GM23338 (cell line): ENCODE data around the gene VDR. TPM values are rescaled to one million over a fixed set of nuclear protein-coding genes. Genes with fewer than 3 reads are reported as not detected.
A peak's percentile ranks its signal among the peaks of the same experiment; 100 is the strongest.

ENCODE experiments used
- ATAC-seq: fragments of 200-7000 bp; cut with Tn5 transposase; 3 replicates; pipeline ENCODE4 v1.9.1; 2020
- DNase-seq: peaks from one replicate; pipeline ENCODE4 v3.0.0-alpha.2; 2015; ENCODE audit warnings: low spot score
- H2AFZ ChIP-seq: fragments of 200-600 bp; sonication (generic); 2 replicates; pipeline ENCODE4 v1.8.0; 2016; ENCODE audit warnings: antibody characterized with exemption, mild to moderate bottlenecking, moderate library complexity
- H3F3A ChIP-seq: fragments of 200-600 bp; sonication (generic); replicated peaks from 2 replicates; pipeline ENCODE4 v1.8.0; 2017; ENCODE audit warnings: antibody characterized with exemption, mixed run types, low read depth
- H3K27ac ChIP-seq: fragments of 200-600 bp; sonication (generic); 2 replicates; pipeline ENCODE4 v1.6.1; 2016; ENCODE audit warnings: low read depth
- H3K27me3 ChIP-seq: fragments of 200-600 bp; sonication (generic); 2 replicates; pipeline ENCODE4 v1.8.0; 2016; ENCODE audit warnings: mild to moderate bottlenecking, mixed run types, moderate library complexity; ENCODE audit not compliant: insufficient read depth
- H3K36me3 ChIP-seq: fragments of 200-600 bp; sonication (generic); 2 replicates; pipeline ENCODE4 v1.8.0; 2016; ENCODE audit warnings: mild to moderate bottlenecking; ENCODE audit not compliant: insufficient read depth
- H3K4me1 ChIP-seq: fragments of 200-600 bp; sonication (generic); 2 replicates; pipeline ENCODE4 v1.8.0; 2016; ENCODE audit warnings: mild to moderate bottlenecking, moderate library complexity; ENCODE audit not compliant: insufficient read depth
- H3K4me2 ChIP-seq: fragments of 200-600 bp; sonication (generic); 2 replicates; pipeline ENCODE4 v1.7.1; 2017; ENCODE audit warnings: mixed run types
- H3K4me3 ChIP-seq: fragments of 200-600 bp; sonication (generic); 2 replicates; pipeline ENCODE4 v1.6.1; 2016; ENCODE audit warnings: mixed run types
- H3K79me2 ChIP-seq: fragments of 200-600 bp; sonication (generic); replicated peaks from 2 replicates; pipeline ENCODE4 v1.8.0; 2017; ENCODE audit warnings: mild to moderate bottlenecking; ENCODE audit not compliant: insufficient read depth
- H3K9me2 ChIP-seq: fragments of 200-600 bp; sonication (generic); 2 replicates; pipeline ENCODE4 v1.8.0; 2017; ENCODE audit not compliant: insufficient read depth
- H4K20me1 ChIP-seq: fragments of 200-600 bp; sonication (generic); replicated peaks from 2 replicates; pipeline ENCODE4 v1.8.0; 2017; ENCODE audit warnings: mild to moderate bottlenecking; ENCODE audit not compliant: insufficient read depth
- H3K27ac Mint-ChIP-seq: 2 replicates; pipeline ENCODE4 v1.8.0; 2020; ENCODE audit warnings: inconsistent platforms, mild to moderate bottlenecking, moderate library complexity, mixed read lengths
- H3K27me3 Mint-ChIP-seq: 3 replicates; pipeline ENCODE4 v1.8.0; 2022; ENCODE audit warnings: low read depth, mild to moderate bottlenecking, moderate library complexity, mixed read lengths, inconsistent platforms; ENCODE audit not compliant: insufficient read depth, poor library complexity
- H3K36me3 Mint-ChIP-seq: 3 replicates; pipeline ENCODE4 v1.8.0; 2021; ENCODE audit warnings: low read depth, mild to moderate bottlenecking, inconsistent platforms, moderate library complexity, mixed read lengths
- H3K4me1 Mint-ChIP-seq: 3 replicates; pipeline ENCODE4 v1.8.0; 2020; ENCODE audit warnings: mild to moderate bottlenecking, inconsistent platforms, mixed read lengths
- H3K4me3 Mint-ChIP-seq: 3 replicates; pipeline ENCODE4 v1.8.0; 2021; ENCODE audit warnings: moderate library complexity, mild to moderate bottlenecking, inconsistent platforms, mixed read lengths
- H3K9me3 Mint-ChIP-seq: 3 replicates; pipeline ENCODE4 v1.8.0; 2020; ENCODE audit warnings: moderate library complexity, mild to moderate bottlenecking, inconsistent platforms, mixed read lengths
- JUNB ChIP-seq: IDR thresholded peaks from one replicate; pipeline ENCODE4 v1.6.1; 2016; ENCODE audit warnings: antibody characterized with exemption; ENCODE audit not compliant: unreplicated experiment
- REST ChIP-seq: IDR thresholded peaks from one replicate; pipeline ENCODE4 v1.6.1; 2018; ENCODE audit warnings: antibody characterized with exemption; ENCODE audit not compliant: unreplicated experiment
- STAT1 ChIP-seq: IDR thresholded peaks from one replicate; pipeline ENCODE4 v1.6.1; 2016; ENCODE audit warnings: antibody characterized with exemption; ENCODE audit not compliant: unreplicated experiment
- polyA plus RNA-seq: library from polyadenylated mRNA; unstranded; fragments of >200 nt; fragmentation: Nextera tagmentation; extraction: Ambion mirVana; gene quantifications from 2 replicates; pipeline ENCODE4 v1.2.1, GENCODE V29; 2016
- total RNA-seq: library from RNA; depleted of rRNA; stranded (reverse); fragments of >200 nt; shearing (Covaris generic); gene quantifications from 2 replicates; pipeline ENCODE4 v1.2.3, GENCODE V29; 2014
- TF ChIP-seq, protein P1 (sequence below), 2 experiments: fragments of 200-600 bp in 1 of 2; sonication (generic) in 1 of 2; conservative IDR thresholded peaks; 2 replicates each; pipeline versions ENCODE4 v1.5.1 to v1.6.1; 2016 to 2017; ENCODE audit warnings: antibody characterized with exemption in 2 of 2, low read depth in 2 of 2, mild to moderate bottlenecking in 2 of 2, moderate library complexity in 1 of 2
- TF ChIP-seq, protein P2 (sequence below): fragments of 250-450 bp; sonication (Bioruptor Pico); IDR thresholded peaks from 2 replicates; pipeline ENCODE4 v1.5.0; 2020; ENCODE audit warnings: mild to moderate bottlenecking, moderate library complexity

Gene VDR
- total and polyA plus RNA-seq, 2 experiments from 2014 or later = 0.37 to 1.4 TPM

- Histone ChIP-seq H3K36me3 (peaks cover 10% of the 10 kb centered on the region), H3K27me3 (no peaks in the 10 kb centered on the region), H4K20me1 (peaks cover 13% of the 10 kb centered on the region), H3K4me3 (no peak overlapping the region), H3F3A (no peaks in the 10 kb centered on the region), H3K4me1 (peaks cover 1% of the 10 kb centered on the region), H3K4me2 (no peak overlapping the region), H3K27ac (no peak overlapping the region; the same call in 1 of the 2 replicates), H3K79me2 (peaks cover 20% of the 10 kb centered on the region), H2AFZ (no peak overlapping the region), H3K9me2 (no peaks in the 10 kb centered on the region)
- Mint-ChIP-seq H3K4me3 (no peak overlapping the region), H3K27me3 (peaks cover 7% of the 10 kb centered on the region), H3K27ac (peak overlapping the region; percentile 86), H3K9me3 (peaks cover 2% of the 10 kb centered on the region; the same call in 2 of the 3 replicates), H3K4me1 (peaks cover 37% of the 10 kb centered on the region), H3K36me3 (peaks cover 30% of the 10 kb centered on the region)
- ATAC-seq = peak; percentile 82
- peak; percentile 73 for DNase-seq
- TF ChIP-seq, protein P1, sequence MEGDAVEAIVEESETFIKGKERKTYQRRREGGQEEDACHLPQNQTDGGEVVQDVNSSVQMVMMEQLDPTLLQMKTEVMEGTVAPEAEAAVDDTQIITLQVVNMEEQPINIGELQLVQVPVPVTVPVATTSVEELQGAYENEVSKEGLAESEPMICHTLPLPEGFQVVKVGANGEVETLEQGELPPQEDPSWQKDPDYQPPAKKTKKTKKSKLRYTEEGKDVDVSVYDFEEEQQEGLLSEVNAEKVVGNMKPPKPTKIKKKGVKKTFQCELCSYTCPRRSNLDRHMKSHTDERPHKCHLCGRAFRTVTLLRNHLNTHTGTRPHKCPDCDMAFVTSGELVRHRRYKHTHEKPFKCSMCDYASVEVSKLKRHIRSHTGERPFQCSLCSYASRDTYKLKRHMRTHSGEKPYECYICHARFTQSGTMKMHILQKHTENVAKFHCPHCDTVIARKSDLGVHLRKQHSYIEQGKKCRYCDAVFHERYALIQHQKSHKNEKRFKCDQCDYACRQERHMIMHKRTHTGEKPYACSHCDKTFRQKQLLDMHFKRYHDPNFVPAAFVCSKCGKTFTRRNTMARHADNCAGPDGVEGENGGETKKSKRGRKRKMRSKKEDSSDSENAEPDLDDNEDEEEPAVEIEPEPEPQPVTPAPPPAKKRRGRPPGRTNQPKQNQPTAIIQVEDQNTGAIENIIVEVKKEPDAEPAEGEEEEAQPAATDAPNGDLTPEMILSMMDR (conservative IDR thresholded peaks at IDR 0.05; ENCODE audit: low read depth in 2 of 2) = peak; percentile 58 to 85
- TF ChIP-seq JUNB = no peak
Measured at GRCh38 chr12:47797441-47797840, 107.4 kb downstream of the VDR start.

- Histone ChIP-seq H3K27ac (no peak overlapping the region), H3K79me2 (peaks cover 5% of the 10 kb centered on the region), H3K4me2 (no peak overlapping the region), H3K4me1 (no peaks in the 10 kb centered on the region; the same call in 1 of the 2 replicates), H3K9me2 (no peaks in the 10 kb centered on the region), H3K36me3 (peaks cover 10% of the 10 kb centered on the region), H2AFZ (no peak overlapping the region), H4K20me1 (peaks cover under 1% of the 10 kb centered on the region; the same call in 1 of the 2 replicates), H3K27me3 (no peaks in the 10 kb centered on the region), H3K4me3 (no peak overlapping the region), H3F3A (no peaks in the 10 kb centered on the region)
- H3K27ac Mint-ChIP-seq = no peak overlapping the region
- H3K36me3 Mint-ChIP-seq = peaks cover 41% of the 10 kb centered on the region
- peaks cover 24% of the 10 kb centered on the region for H3K4me1 Mint-ChIP-seq
- no peaks in the 10 kb centered on the region; the same call in 2 of the 3 replicates for H3K9me3 Mint-ChIP-seq
- peaks cover 7% of the 10 kb centered on the region for H3K27me3 Mint-ChIP-seq
- DNase-seq (no peak), ATAC-seq (no peak)
- no peak overlapping the region for H3K4me3 Mint-ChIP-seq
- TF ChIP-seq STAT1 (no peak), REST (no peak)
- TF ChIP-seq, protein P1 (conservative IDR thresholded peaks at IDR 0.05; ENCODE audit: low read depth in 2 of 2) = no peak
- TF ChIP-seq, protein P2, sequence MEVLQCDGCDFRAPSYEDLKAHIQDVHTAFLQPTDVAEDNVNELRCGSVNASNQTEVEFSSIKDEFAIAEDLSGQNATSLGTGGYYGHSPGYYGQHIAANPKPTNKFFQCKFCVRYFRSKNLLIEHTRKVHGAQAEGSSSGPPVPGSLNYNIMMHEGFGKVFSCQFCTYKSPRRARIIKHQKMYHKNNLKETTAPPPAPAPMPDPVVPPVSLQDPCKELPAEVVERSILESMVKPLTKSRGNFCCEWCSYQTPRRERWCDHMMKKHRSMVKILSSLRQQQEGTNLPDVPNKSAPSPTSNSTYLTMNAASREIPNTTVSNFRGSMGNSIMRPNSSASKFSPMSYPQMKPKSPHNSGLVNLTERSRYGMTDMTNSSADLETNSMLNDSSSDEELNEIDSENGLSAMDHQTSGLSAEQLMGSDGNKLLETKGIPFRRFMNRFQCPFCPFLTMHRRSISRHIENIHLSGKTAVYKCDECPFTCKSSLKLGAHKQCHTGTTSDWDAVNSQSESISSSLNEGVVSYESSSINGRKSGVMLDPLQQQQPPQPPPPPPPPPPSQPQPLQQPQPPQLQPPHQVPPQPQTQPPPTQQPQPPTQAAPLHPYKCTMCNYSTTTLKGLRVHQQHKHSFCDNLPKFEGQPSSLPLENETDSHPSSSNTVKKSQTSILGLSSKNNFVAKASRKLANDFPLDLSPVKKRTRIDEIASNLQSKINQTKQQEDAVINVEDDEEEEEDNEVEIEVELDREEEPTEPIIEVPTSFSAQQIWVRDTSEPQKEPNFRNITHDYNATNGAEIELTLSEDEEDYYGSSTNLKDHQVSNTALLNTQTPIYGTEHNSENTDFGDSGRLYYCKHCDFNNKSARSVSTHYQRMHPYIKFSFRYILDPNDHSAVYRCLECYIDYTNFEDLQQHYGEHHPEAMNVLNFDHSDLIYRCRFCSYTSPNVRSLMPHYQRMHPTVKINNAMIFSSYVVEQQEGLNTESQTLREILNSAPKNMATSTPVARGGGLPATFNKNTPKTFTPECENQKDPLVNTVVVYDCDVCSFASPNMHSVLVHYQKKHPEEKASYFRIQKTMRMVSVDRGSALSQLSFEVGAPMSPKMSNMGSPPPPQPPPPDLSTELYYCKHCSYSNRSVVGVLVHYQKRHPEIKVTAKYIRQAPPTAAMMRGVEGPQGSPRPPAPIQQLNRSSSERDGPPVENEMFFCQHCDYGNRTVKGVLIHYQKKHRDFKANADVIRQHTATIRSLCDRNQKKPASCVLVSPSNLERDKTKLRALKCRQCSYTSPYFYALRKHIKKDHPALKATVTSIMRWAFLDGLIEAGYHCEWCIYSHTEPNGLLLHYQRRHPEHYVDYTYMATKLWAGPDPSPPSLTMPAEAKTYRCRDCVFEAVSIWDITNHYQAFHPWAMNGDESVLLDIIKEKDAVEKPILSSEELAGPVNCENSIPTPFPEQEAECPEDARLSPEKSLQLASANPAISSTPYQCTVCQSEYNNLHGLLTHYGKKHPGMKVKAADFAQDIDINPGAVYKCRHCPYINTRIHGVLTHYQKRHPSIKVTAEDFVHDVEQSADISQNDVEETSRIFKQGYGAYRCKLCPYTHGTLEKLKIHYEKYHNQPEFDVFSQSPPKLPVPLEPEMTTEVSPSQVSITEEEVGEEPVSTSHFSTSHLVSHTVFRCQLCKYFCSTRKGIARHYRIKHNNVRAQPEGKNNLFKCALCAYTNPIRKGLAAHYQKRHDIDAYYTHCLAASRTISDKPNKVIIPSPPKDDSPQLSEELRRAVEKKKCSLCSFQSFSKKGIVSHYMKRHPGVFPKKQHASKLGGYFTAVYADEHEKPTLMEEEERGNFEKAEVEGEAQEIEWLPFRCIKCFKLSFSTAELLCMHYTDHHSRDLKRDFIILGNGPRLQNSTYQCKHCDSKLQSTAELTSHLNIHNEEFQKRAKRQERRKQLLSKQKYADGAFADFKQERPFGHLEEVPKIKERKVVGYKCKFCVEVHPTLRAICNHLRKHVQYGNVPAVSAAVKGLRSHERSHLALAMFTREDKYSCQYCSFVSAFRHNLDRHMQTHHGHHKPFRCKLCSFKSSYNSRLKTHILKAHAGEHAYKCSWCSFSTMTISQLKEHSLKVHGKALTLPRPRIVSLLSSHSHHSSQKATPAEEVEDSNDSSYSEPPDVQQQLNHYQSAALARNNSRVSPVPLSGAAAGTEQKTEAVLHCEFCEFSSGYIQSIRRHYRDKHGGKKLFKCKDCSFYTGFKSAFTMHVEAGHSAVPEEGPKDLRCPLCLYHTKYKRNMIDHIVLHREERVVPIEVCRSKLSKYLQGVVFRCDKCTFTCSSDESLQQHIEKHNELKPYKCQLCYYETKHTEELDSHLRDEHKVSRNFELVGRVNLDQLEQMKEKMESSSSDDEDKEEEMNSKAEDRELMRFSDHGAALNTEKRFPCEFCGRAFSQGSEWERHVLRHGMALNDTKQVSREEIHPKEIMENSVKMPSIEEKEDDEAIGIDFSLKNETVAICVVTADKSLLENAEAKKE = no peak
Measured at GRCh38 chr12:47795814-47796411, 108.9 kb downstream of the VDR start.
